GM18907 (cell line): ENCODE results near the gene GAB1.

ENCODE experiments used
- ATAC-seq: cut with Tn5 transposase; IDR thresholded peaks from one replicate; pipeline ENCODE4 v1.9.1; 2021; ENCODE audit warnings: mild to moderate bottlenecking, moderate library complexity; ENCODE audit not compliant: unreplicated experiment

The GAB1 gene

DNA sequence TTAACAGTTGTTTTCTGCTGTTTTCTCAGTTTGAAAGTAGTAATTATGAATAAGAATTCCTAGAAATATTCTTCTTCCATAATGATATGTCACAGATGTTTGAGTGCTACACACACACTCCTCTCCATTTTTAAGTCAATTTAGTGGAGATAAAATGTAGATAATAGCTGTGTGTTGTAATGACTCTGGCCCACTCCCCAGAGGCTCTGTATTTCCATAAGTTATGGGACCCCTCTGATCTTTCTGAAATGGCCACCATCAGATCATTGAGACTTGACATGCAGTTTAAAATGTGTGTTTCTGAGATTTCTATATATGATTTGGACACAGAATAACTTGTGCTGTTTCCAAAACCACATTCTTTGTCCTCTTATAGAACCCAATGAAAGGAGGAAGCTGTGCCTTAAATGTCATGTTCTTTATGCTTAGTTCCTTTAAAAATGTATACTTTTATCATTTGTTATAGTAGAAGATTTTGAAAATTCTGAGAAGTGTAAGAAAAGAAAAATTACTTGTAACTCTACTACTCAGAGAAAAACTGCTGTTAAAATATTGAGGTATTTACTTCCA is 46.4 kb downstream of the GAB1 start:
- no peak for ATAC-seq

DNA sequence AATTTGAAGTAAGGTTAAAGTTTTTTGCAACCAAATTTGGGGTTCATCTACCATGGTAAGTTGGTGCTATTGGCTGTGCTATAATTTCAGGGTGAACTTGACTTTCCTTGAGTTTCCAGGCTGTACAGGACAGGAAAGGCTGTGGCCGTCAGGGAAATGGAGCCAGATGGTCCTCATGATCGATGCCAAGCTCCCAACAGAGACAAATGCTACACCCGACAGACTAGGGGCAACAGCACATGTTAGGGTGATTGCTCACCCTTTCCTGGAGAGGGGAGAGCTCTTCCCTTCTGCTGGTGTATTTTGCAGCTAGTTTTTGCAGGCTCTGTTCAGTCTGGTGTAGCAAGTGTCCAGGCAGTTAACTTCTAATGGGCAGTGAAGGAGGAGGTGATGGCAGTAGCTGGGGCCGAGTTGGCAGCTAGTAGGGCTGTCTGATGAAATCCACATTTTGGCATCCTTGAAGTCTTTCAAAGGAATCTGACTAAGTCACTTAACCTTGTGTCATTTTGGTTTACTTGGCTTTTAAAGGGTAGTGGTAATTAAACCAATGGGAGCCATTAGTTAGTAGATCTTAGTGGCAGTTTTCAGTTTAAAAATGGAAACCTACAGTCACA is 47.8 kb downstream of the GAB1 start:
- ATAC-seq, result no peak

DNA sequence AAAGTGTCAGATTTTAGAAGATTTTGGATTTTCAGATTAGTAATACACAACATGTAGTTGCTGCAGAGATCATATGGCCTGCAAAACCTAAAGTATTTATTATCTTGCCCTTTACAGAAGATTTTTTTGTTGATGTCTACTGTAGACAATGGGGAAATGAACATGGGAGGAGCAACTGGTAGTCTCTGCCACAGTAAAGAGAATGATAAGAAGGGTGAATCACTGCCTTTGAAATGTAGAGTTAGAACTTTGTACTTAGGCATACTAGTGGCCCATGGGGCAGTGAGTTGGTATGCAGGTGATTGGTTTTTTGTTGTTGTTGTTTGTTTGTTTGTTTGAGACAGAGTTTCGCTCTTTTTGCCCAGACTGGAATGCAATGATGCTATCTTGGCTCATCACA is 50.1 kb downstream of the GAB1 start:
- no peak for ATAC-seq

DNA sequence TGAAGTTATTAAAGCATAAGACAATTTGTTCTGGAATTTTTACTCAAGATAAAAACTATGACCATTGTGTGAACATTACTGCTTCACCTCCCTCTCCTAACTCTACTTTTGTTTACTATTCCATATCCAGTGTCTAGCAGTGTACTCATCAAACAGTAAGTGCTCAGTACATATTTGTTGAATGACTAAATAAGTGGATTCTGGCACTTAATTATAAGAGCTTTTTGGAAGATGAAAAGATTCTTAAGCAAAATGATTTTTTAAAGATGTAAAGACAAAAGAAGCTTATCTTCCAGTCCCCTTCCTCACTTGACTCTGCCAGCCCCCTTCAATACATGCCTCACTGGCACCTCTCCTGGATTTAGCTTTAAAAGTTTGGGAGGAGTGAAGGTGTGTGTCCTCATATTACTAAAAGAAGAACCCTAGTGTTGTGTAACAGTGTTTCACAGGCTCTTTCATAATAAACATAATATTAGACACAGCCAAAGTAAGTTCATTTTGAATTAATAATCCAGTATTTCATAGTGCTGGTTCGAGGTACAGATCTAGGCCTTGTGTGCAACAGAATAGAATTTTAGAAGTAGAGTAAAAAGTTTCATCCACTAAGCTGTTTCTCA is 53.0 kb downstream of the GAB1 start:
- ATAC-seq, result no peak

DNA sequence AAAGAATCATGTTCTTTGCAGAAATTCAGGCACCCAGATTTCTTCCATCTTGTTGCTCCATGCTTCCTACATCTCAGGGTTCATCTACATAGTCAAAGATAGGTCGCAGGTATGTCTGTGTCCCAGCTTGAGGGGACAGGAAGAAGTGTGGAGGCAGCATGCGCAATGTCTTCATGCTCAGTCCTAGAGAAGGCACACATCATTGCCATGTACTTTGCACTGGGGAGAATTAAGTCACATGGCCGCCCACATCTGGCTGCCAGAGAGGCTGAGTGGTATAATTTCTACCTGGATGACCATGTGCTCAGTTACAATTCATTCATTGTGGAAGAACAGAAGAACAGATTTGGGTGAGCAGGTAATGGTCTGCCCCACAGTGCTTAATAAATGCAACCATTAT is 54.1 kb downstream of the GAB1 start:
- no peak for ATAC-seq

DNA sequence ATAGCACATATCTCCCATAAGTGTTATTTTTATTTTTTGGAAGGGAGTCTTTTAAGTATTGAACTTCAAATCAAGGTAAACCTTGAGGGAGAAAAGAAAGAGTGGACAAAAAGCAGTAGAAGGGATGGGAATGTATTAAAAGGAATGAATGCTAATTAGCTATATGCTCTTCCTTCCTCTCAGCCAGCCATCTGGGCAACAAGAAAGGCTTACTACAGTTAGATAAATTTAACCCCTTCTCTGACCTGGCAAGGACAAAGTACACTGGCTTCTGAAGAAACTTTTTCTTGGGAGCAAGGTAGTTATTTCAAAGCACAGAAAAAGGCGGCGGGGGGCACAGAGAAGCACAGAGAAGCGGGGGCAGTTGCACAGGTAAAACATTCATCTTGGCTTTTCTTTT is 54.6 kb downstream of the GAB1 start:
- ATAC-seq, result no peak

DNA sequence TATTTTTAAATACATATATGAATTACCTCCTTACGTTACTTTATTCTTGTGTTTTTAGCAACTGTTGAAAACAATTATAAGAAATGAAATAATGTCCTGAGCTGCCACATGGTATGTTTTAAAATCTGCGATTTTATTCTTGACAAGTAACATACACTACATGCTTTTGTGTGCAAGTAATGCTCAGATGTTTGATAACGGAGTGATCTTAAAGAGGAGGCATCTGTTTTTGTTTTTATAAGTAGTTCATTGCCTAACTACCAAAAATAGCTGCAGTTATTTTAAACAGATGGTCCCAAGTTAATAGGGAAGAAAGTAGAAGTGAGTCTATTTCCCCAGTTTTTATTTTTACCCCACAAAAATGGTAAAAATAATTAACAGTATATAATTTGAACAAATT is 55.2 kb downstream of the GAB1 start:
- ATAC-seq, result no peak

DNA sequence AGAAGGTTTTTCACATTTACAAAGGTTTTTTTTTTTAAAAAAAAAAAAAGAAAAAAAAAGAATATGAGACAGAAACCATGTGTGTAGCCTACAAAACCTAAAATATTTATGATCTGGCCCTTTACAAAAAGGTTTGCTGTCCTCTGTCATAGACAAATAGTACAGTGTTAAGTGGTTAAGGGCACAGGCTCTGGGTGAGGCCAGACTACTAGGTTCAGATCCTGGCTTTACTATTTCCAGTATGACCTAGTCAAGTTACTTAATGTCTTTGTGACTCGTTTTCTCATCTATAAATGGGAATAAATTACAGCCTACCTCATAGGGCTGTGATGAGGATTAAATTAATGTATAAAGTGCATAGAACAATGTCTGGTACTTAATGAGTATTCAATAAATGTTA is 56.5 kb downstream of the GAB1 start:
- no peak for ATAC-seq

DNA sequence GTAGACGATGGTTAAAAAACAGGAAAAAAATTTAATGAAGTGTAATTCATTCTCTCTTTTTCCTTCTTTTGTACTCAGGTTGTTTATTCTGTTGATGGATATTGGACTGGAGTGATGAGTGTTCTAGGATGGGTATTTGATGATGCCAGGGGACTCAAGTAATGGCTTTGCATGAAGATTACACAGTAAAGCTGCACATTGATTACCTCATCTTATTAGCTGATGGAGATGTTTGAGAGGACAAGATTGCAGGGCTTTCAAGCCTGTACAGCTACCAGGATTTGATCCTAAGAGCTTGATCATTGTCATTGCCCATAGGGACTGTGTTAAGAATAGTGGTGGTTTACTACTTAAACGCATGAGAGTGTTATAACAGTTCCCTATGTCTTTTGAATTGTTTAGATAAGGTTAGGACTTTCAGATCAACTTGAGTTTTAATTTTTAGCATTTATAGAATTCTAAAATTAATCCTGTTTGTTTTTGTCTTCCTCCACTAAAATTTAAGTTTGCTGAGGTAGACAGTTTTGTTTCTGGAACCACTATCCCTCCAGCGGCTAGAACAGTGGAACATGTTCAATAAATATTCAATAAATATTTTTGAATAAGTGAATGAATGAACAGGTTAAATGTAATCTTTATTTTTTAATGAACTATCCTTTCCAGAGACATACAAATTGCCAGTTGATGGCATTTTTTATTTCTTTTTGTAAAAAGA is 58.2 kb downstream of the GAB1 start:
- no peak for ATAC-seq

DNA sequence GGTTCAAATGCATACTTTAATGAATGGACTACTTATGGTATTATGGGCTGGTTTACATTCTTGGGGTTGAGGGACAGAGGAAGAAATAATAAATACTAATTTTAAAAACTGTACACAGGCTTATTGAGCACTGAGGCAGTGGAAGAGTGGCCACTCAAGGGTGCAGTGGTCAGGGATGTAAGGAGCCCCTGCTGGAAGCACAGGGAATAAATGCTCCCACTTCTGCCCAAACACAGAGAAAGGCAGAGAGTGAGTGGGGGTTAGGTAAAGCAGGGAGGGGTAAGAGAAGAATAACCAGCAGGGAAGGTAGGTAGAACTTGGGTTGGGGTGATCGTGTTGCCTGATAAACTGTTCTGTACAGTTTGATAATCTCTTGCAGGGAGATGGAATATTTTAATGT is 60.0 kb downstream of the GAB1 start:
- no peak for ATAC-seq

DNA sequence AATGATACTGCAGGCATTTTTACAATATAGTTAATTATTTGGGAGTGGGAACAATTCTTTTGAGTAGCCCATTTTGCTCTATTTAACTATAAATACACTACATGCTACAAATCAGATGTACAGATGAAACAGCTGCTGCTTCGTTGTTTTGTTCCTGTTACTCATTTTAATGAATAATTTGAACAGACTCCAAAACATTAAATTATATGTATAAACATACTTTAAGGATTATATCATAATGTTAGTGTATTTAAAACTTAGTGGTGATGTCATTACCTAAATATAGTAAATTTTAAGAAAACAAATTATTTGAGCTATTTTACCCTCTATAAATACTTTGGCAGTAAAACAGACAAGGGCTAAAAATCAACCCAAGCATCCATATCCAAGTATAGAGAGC is 60.7 kb downstream of the GAB1 start:
- ATAC-seq, result no peak

DNA sequence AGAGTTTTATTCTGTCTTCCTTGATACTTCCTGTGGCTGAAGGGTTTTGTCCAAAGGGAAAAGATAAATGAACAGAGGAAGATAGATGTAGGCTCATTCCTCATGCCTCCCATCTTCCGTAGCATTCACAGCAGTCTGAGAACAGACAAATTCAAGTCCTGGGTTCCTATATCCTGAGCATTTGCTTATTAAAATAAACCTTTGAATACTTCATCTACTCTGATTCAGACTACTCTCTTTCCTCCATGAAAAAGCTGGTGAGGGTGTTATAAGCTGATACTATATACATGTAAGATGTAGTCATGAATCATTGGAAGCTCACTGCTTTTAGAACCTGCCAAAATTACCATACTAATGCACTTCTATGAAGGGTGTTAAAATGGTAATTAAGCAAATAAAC is 61.2 kb downstream of the GAB1 start:
- no peak for ATAC-seq

DNA sequence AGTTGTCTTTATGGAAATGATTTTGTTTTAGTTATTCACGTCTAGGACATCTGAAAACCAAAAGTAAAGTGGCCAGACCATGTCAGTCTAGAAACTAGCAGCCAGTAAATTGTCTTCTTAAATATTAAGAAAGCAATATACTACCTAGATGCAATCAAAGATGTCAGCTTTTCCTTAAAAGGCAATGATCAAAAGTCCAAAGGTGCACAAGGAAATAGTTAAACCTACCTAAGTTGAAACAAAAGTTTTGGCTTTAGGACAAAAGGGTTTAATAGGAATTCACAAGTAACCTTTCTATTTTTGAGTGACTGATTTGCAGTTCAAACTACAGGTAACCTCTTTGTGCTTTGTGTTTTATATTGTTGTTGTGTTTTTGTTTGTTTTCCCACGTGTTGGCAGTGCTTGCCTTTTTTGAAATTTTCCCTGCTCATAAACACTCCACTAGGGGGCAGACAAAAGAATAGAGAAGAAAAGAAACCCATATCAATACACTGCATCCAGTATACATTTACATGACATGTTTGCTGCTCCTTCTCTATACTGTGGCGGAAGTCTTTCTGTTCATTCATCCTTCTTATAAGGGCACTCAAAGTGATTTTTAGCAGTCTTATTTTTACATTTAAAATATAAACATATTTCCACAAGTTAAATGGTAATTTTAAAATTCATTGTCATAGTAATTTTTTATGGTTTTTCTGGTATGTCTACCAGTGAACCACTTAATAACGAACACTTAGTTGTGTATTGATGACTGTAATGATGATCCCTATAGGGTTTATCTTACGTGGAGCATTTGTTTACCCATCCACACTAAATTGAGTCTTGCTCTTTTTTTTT is 62.7 kb downstream of the GAB1 start:
- ATAC-seq, result peak; percentile 53

DNA sequence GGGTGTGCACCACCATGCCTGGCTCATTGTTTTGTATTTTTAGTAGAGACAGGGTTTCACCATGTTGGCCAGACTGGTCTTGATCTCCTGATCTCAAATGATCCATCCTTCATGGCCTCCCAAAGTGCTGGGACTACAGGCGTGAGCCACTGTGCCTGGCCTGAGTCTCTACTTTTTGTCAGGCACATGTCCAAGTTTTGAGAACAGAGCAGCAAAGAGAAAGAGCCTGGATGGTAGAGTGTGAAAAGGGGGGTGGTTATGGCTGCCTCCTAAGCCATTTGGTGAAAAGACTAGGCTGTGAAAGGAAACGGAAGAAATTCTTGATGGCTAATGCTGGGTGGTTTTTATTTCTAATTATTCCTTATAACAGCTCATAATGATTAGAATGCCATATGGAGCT is 63.4 kb downstream of the GAB1 start:
- ATAC-seq, result no peak

DNA sequence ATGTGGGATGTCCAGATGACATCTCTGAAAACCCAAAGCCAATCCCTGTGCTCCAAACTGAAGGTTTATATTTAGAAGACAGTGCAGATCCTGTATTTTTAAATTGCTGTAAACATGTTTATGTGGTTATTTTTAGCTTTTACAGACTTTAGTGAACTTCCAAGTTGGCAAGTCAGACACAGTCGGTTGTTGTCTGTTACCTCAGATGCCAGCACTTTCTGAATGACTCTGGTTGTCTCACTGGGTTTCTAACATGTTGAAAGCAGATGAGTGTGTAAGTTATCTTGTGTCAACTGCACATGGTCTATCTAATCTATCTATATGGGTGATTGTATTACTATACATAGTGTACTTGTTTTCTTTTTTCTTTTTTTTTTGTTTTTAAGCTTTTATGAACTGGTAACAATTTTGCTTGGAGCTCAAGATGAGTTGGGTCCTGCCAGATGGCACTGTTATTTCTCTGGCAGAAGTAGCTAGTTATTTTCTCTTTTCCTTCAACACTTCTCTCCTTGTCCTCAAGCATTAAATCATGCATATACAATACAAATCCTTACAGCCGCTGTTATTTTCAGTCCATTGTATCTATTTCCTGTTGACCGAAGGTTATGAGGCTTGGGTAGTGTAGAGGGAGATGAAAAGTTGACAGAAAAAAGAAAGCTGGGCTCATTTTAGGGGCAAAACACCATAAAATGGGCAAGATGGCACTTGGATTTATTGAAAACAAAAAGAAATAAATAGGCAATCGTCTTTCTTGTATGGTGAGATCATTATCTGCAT is 66.3 kb downstream of the GAB1 start:
- peak; percentile 45 for ATAC-seq

DNA sequence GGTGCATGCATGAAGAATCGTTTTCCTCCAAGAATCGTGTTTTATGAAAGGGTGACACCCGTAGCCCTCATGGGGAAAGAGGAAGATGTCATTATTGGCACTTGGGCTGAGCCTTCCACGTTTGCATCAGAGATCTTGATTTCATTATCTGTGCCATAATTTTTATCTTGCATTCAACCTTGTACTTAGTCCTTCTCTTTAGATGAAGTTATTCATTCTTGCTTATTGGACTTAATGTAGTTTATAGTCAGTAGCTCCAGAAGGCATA is 66.8 kb downstream of the GAB1 start:
- no peak for ATAC-seq

DNA sequence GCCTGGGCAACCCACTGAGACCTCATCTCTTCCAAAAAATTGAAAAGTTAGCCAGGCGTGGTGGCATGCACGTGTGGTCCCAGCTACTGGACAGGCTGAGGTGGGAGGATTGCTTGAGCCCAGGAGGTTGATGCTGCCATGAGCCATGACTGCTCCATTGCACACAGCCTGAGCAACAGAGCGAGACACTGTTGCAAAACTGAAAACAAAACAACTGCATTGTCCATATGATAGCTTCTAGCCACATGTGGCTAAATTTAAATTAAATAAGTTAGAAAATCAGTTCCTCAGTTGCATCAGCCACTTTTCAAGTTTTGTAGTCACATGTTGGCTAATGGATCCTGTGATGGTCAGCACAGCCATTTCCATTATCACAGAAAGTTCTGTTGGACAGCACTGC is 67.9 kb downstream of the GAB1 start:
- peak; percentile 91 for ATAC-seq

DNA sequence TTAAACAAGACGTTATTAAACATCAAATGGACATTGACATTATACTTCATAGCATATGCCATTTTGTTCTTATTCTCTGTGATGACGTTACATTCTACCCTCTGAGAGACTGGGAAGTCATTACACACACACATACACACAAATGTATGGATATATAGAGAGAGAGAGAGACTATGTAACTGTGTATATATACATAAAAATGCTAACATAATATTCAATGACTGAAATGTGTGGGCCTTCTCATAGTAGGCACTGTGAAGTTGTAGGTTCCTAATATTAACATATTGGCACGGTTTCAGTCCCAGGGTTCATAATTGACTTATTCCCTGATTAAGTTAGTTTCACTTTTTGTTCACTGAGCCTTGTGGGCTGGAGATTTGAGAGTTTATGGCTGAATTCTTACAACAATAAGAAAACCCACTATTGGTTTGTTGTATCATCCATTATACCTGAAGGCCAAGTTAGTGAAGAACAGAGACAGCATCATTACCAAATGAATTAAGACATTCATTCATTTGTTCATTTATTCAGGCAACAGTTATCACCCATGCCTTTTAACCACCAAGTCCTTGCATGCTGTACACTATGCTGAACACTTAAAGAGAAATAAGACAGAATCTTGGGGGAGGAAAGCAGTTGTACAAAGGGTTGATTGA is 68.5 kb downstream of the GAB1 start:
- no peak for ATAC-seq

DNA sequence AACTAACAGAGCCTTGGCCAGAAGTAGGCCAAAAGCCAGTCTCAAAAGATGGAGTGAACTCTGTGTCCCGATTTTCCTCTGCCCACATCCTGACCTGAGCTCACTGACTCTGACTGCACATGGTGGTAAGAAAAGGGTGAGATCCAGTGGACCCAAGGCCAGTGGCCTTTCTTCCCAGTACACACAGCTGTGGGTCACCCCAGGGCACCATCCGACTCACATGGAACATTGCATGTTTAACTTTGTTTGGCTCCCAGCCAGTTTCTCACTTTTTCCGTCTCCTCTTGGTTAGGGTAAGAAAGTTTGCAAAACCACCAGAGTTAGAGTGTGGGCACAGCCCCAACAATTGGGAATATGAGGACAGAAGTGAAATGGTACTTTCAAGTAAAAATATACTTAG is 69.8 kb downstream of the GAB1 start:
- no peak for ATAC-seq

DNA sequence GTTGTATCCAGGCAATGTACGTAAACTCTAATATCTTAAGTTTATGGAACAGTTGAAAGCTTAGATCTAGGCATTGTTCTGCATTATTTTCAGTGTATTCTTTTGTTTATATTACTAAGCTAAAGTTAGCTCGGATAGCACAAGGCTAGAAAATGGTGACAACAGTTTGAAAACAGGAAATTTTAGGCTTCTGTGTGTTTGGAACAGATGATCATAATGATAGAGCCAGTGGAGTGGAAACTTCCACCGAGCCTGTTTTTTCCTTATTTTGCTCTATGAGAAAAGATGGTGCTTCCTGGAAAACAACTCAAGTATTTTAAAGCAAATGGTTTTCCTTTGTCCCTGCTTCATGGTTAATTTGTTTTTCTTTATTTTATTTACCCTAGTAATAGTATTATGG is 70.8 kb downstream of the GAB1 start:
- no peak for ATAC-seq
